ENCODE measurements around the gene MEIS1. TPM values are rescaled to one million over a fixed set of nuclear protein-coding genes. Genes with fewer than 3 reads are reported as not detected.

Gene MEIS1
- total RNA-seq, 1 experiment from 2014 or later: 89.4 TPM

GRCh38 chr2:66494708-66495107 lies 59.8 kb downstream of the MEIS1 start:
- intact Hi-C loops (cut with micrococcal nuclease; ENCODE audit: unreplicated experiment): no loop called here

GRCh38 chr2:66495788-66496640 lies 61.1 kb downstream of the MEIS1 start:
- intact Hi-C loops (cut with micrococcal nuclease; ENCODE audit: unreplicated experiment): no loop called here
- Histone ChIP-seq H3K4me1 (ENCODE audit: insufficient read depth, low read length, poor library complexity, severe bottlenecking) (peaks cover 59% of the 10 kb centered on the region), H3K27ac (ENCODE audit: low read depth, low read length, poor library complexity, severe bottlenecking) (peak overlapping the region; percentile 31), H3K27me3 (replicated peaks; ENCODE audit: insufficient read depth, low read depth, low read length, poor library complexity) (no peaks in the 10 kb centered on the region), H3K9me3 (ENCODE audit: low read depth, low read length, poor library complexity, severe bottlenecking) (no peaks in the 10 kb centered on the region), H3K36me3 (ENCODE audit: insufficient read depth, low read length, poor library complexity, severe bottlenecking) (peaks cover 32% of the 10 kb centered on the region), H3K4me3 (ENCODE audit: low read depth, low read length, poor library complexity, severe bottlenecking) (no peak overlapping the region)
- ChIA-PET CTCF (no interaction called here), POLR2A (ENCODE audit: low non-redundant PET) (no interaction called here)
- TF ChIP-seq CTCF (conservative IDR thresholded peaks at IDR 0.05; ENCODE audit: low read depth, low read length) (no peak), EZH2 (IDR thresholded peaks at IDR 0.05; ENCODE audit: borderline replicate concordance, low read depth, low read length, poor library complexity, severe bottlenecking) (no peak)
- no TSS peak for BruUV-seq (replicated peaks)
- peak; percentile 56 for DNase-seq (ENCODE audit: low spot score)

More at GRCh38 chr2:66494708-66495107, 59.8 kb downstream of the MEIS1 start:
- H3K4me3 ChIP-seq (ENCODE audit: low read depth, low read length, poor library complexity, severe bottlenecking): no peak overlapping the region
- H3K36me3 ChIP-seq (ENCODE audit: insufficient read depth, low read length, poor library complexity, severe bottlenecking): peaks cover 34% of the 10 kb centered on the region
- H3K27me3 ChIP-seq (replicated peaks; ENCODE audit: insufficient read depth, low read depth, low read length, poor library complexity): no peaks in the 10 kb centered on the region
- CTCF ChIA-PET: no interaction called here
- no TSS peak for BruUV-seq (replicated peaks)
- no peaks in the 10 kb centered on the region for H3K9me3 ChIP-seq (ENCODE audit: low read depth, low read length, poor library complexity, severe bottlenecking)
- TF ChIP-seq EZH2 (IDR thresholded peaks at IDR 0.05; ENCODE audit: borderline replicate concordance, low read depth, low read length, poor library complexity, severe bottlenecking) (no peak), CTCF (conservative IDR thresholded peaks at IDR 0.05; ENCODE audit: low read depth, low read length) (no peak)
- DNase-seq (ENCODE audit: low spot score): no peak
- no peak overlapping the region for H3K27ac ChIP-seq (ENCODE audit: low read depth, low read length, poor library complexity, severe bottlenecking)
- POLR2A ChIA-PET (ENCODE audit: low non-redundant PET): no interaction called here
- H3K4me1 ChIP-seq (ENCODE audit: insufficient read depth, low read length, poor library complexity, severe bottlenecking): peaks cover 64% of the 10 kb centered on the region

- Histone ChIP-seq H3K27me3 (replicated peaks; ENCODE audit: insufficient read depth, low read depth, low read length, poor library complexity) (no peaks in the 10 kb centered on the region), H3K4me3 (ENCODE audit: low read depth, low read length, poor library complexity, severe bottlenecking) (no peak overlapping the region), H3K9me3 (ENCODE audit: low read depth, low read length, poor library complexity, severe bottlenecking) (no peaks in the 10 kb centered on the region), H3K36me3 (ENCODE audit: insufficient read depth, low read length, poor library complexity, severe bottlenecking) (peaks cover 35% of the 10 kb centered on the region), H3K27ac (ENCODE audit: low read depth, low read length, poor library complexity, severe bottlenecking) (peak overlapping the region; percentile 31), H3K4me1 (ENCODE audit: insufficient read depth, low read length, poor library complexity, severe bottlenecking) (peaks cover 56% of the 10 kb centered on the region)
- no TSS peak for BruUV-seq (replicated peaks)
- ChIA-PET CTCF (interaction anchor here (0.7 kb wide), 1 partner anchor 68 kb away, joined by 3 read pairs; no protein-coding TSS in a partner anchor), POLR2A (ENCODE audit: low non-redundant PET) (no interaction called here)
- TF ChIP-seq CTCF (conservative IDR thresholded peaks at IDR 0.05; ENCODE audit: low read depth, low read length): no peak
- no peak for TF ChIP-seq EZH2 (IDR thresholded peaks at IDR 0.05; ENCODE audit: borderline replicate concordance, low read depth, low read length, poor library complexity, severe bottlenecking)
- intact Hi-C loops (cut with micrococcal nuclease; ENCODE audit: unreplicated experiment): no loop called here
- no peak for DNase-seq (ENCODE audit: low spot score)
These were observed 61.9 kb downstream of the MEIS1 start for GRCh38 chr2:66496670-66497420.
